Stimulated activated CD4-positive, alpha-beta T cell treated with anti-CD3 and anti-CD28 coated beads, Interleukin-12 subunit alpha, Interleukin-12 subunit beta, amount 100 ng/mL, for 4 hours (primary cell): ENCODE results near the gene SLTM.
"Not testable (repeated sequence)": the region's sequence is repeated elsewhere in the genome, so short reads cannot be mapped to it uniquely, and the experiment has no call there.

Experiments
- DNase-seq: peaks from one replicate; pipeline ENCODE4 v3.0.0-alpha.2; 2020

The SLTM gene

DNA sequence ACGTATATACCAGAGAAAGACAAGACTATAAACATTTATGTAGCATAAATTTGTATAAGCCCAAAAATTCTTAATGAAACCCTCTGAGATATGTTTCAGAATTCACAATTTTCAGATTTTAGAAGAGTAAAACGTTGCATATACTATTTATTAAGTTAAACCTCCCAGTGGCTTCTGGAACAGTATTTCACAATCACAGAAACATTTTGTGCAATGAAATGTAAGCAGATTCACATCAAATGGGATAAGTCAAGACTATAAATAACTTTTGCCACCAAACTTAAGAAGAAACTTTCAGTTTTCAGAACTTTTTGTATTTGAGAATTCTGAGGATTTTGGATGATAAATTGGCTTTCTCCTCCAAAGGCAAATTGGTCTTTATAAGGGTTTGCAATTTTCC is 9.2 kb downstream of the SLTM start:
- DNase-seq, result no peak

DNA sequence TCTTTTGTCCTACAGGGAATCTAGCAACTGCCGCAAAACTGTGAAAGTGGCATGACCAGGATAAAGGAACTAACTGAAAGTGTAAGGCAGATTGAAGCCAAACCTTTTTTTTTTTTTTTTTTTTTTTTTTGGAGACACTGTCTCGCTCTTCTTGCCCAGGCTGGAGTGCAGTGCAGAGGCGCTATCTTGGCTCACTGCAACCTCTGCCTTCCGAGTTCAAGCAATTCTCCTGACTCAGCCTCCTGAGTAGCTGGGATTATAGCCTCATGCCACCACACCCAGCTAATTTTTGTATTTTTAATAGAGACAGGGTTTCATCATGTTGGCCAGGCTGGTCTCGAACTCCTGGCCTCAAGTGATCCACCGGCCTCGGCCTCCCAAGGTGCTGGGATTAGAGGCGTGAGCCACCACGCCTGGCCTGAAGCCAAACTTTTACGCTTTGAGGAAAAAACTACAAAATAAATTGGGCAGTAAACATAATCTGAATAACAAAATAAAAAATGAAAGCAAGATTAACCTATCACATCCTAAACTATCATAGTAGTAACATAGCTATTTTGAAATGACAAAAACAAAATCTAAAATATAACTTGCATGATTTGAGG is 9.7 kb downstream of the SLTM start:
- DNase-seq, result no peak

DNA sequence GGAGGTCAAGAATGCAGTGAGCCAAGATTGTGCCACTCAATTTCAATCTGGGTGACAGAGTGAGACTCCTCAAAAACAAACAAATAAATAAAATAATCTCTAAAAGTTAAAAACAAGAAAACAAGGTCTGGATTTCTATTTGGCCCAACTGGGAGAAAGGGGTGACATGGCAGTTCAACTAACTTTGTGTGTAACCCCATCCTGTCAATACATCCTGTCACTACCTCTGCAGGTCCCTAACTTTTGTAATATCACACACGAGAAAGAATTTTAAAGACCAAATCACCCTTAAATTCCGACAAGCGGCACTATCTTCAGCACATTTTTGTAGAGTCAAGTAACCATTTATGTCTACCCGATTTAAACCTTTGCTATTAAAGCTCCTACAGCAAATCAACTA is 10.2 kb downstream of the SLTM start:
- DNase-seq, result no peak

DNA sequence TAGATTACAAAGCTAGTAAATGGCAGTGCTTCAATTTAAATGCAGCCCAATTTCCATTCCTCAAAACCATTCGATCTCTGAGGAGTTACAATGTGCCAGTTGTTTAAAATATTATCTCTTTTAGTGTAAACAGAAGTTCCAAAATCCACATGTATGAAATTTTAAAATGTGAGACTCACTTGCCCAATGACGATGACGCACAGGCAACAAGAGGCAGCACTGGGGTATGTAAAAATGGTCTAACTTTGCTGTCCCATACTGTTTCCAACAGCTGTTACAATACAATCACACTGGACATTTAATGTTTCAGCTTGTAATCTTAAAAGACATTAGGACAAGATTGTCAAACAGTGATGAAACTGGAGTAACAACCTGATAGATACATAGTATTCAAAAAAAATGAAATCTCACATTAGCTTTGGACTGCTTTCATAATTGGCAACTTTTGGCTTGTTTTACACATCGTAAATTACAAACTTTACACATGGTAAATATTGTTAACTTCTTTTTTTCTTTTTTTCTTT is 12.2 kb downstream of the SLTM start:
- DNase-seq, result no peak

DNA sequence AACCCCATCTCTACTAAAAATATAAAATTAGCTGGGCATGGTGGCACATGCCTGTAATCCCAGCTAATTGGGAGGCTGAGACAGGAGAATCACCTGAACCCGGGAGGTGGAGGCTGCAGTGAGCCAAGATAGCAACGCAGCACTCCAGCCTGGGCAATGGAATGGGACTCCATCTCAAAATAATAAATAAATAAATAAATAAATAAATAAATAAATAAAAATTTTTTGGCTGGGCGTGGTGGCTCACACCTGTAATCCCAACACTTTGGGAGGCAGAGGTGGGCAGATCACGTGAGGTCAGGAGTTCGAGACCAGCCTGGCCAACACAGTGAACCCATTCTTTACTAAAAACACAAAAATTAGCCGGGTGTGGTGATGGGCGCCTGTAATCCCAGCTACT is 13.0 kb downstream of the SLTM start:
- DNase-seq, result not testable (repeated sequence)

DNA sequence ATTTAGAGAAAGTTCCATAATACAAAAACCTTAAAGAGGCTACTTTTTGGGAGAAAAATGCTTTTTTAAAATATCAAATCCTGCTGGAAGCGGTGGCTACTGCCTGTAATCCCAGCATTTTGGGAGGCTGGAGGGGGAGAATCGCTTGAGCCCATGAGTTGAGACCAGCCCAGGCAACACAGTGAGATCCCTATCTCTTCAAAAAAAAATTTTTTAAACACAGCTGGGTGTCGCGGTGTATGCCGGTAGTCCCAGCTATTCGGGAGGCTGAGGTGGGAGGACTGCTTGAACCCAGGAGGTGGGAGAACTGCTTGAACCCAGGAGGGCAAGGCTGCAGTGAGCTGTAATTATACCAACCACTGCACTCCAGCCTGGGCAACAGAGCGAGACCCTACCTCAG is 14.2 kb downstream of the SLTM start:
- DNase-seq, result no peak

DNA sequence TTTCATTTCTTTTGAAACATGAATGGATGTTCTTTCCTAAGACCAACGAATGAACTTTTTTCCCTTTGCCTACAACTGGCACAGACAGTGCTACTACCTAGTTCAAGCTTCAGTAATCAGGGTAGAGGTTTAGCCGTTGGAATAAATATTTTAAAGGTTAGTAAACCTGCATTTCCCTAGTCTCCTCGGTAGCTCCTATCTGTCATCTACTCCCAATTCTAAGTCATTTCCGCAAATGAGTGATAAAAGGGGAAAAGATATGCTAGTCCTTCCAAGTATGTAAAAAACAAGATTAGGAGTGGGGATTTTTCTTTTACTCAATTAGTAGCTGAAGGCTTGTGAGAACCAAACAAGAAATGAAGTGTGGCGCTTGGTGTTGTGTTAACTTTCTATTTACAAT is 15.2 kb downstream of the SLTM start:
- no peak for DNase-seq

DNA sequence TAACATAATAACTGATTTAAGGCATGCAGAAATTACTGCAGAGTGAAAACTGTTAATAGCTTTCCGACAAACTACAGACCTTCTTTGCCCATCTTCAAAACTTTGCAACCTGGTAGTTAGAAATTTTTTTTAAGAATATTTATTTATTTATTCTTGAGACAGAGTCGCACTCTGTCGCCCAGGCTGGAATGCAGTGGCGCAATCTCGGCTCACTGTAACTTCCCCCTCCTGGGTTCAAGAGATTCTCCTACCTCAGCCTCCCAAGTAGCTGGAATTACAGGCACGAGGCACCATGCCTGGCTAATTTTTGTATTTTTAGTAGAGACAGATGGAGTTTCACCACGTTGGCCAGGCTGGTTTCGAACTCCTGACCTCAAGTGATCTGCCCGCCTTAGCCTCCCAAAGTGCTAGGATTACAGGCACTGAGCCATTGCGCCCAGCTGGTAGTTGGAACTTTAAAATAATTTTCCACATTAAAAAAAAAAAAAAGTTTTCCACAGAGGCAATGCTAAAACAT is 15.8 kb downstream of the SLTM start:
- not testable (repeated sequence) for DNase-seq

DNA sequence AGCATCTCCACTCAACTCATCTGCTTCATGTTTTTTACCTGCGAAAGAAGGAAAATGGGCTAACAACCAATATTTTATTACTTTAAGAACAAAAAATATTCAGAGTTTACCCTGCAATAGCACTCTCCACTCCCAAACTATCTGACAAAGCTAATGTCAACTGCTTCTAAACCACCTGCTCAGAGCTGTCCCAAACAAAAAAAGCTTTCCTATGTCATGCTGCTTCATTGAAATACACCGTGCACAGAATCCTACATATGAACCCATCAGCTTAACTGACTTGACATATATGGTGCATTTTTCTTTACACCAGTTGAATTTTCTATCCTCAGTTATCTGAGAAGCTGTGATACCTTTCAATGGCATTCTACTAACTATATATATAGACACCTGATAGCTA is 16.5 kb downstream of the SLTM start:
- no peak for DNase-seq

DNA sequence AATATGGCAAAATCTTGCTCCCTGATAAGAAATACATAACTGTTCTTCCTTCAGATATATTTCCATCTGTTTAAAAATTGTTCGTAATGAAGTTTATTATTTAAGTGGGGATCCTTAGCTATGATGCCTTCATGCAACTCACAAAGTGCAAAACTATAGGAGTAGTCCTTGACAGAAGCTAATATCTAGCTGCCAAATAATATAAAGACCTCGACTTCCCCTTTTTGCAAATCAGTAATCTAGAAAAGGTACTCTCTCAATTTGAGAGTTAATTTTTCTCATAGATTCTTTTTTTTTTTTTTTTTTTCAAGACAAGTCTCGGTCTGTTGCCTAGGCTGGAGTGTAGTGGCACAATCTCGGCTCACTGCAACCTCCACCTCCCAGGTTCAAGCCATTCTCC is 23.0 kb downstream of the SLTM start:
- no peak for DNase-seq

DNA sequence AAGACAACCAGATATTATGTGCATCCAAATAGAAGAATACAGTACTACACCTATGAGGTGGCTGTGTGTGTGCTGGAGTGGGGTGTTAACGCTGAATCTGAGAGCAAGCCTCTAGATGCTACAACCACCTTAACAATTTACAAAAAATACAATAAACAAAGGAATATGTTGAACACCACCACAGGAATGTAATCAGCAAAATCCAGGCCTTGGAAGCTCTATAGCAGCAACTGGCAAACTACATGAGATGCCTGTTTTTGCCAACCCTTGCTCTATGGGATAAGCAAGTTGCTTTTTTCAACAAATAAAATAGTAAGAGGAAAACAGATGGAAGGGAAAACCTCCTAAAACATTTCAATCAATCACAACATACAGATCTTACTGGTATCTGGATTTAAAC is 23.9 kb downstream of the SLTM start:
- DNase-seq, result no peak

DNA sequence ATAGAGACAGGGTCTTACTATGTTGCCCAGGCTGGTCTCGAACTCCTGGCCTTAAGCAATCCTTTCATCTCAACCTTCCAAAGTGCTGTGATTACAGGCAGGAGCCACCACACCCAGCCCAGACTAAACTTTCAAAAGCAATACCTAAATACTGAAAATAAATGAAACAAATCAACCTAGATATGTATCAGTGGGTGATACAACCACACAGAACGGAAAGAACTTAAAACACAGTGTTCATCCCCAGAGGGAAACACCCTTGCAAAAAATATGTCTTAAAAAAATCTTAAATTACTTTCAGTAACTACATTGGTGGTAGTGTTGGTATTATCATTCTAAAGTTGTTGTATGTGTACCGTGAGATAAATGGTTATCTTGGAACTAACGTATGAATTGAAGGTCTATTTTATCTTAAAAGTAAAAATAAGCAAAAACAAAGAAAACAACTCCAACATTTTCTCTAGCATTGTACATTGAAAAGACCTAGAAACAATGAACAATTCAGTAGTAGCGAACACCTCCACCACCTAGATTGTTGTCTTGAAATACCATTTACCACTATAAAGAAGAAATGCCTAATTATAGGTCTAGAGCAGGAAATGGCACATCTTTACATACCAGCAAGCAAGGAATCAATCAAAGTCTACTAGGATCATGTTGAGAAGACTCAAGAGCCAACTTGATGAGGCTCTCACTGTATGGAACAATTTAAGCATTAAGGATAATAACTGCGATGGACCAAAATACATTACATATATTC is 24.7 kb downstream of the SLTM start:
- DNase-seq, result no peak

DNA sequence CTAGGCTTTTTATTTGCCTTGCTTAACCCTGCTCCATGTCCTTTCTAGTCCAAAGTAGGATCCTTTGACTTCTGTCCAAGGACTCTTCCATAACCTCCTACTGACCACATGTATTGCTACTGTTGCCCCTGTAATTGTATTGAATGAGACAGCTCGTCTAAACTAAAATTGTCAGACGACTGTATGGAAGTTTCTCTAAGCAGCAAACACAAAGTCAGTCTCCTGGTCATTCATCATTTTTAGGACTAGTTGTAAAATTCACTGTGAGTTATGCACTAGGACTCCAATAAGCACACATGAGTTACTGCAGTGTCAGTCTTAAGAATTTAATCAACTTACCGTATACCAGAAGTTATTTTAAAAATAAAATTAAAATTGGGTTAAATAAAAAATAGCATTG is 32.8 kb downstream of the SLTM start:
- DNase-seq, result no peak

DNA sequence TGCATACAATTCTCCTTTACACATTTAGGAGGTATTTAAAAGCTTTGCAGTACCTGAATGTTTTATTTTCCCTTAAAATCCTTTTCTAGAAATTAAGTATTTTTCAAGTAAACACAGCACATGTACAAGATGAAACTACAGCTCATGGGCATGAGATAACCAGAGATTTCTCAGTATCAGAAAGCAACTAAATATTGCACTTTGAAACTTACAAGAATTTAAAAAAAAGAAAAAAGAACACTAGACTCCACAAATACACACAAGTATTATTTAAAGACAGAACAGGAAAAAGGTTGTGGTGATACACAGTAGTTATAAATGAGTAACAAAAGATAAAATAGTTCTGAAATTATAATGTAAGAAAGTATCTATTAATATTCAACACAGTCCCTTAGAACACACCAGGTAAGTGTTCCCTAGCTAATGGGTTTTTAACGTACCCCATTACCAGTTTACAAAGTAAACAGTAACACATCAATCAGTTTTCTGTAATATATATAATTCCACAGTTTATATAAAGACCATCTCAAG is 35.3 kb downstream of the SLTM start:
- no peak for DNase-seq

DNA sequence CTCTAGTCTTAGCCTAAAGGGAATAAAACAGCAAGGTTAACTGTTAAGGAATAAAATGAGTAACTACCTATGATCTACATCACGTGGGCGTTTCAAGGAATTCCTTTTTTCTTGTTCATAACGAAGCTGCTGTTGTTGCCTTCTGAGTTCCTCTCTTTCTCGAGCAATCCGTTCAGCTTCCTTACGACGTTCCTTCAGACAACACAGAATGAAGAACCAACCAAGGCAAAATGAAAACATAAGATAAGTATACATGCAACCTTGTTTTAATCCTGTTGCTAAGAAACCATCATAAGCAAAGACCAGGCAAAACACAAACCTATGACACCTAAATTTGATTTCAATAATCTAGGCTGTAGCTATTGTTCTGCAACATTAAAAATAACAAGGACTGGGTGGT is 44.1 kb downstream of the SLTM start:
- DNase-seq, result no peak

DNA sequence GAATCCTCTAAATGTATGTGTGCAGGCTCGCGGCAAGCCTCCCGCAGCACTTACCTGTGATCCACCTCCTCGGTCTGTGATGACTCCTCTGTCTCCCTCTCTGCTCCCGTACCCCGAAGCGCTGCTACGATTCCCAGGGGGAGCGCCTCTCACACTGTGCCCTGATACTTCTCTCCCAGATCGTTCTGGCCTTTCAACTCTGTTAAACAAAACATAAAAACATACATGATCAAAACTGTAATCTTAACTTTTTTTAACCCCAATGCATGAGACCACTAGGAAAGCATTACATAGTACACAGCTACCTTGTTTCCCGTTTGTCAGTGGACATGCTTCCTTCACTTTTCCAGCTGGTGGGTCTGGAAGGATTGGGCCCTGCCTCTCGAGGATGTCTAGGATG is 46.6 kb downstream of the SLTM start:
- no peak for DNase-seq

DNA sequence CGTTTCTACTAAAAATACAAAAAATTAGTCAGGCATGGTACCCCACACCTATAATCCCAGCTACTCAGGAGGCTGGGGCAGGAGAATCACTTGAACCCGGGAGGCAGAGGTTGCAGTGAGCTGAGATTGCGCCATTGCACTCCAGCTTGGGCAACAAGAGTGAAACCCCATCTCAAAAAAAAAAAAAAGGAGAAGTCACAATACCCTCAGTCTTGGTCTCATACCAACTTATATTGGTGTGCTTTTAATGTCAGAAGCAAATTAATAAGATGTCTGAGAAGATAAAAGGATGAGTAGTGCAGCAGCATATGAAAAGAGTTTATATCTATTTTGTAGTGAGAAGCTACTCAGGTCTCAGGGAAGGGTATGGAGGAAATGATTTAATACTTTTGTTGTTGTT is 49.6 kb downstream of the SLTM start:
- not testable (repeated sequence) for DNase-seq

DNA sequence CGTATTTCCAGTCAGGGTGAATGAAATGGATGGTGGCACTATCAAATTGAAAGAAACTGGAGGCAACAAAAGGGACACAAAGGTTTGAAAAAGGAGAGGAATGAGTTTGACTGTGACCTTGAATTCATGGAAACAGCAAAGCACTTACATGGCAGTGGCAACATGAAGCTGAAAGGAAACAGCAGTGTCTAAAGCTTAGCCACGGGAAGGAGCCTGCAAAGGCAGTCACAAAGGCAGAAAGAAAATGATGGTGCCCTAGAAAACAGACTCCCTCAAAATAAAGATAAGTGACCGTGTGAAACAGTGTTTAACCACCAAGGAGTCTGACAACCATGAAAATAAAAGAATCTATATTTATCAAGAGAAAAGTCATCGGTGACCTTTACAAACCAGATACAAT is 51.2 kb downstream of the SLTM start:
- DNase-seq, result no peak

DNA sequence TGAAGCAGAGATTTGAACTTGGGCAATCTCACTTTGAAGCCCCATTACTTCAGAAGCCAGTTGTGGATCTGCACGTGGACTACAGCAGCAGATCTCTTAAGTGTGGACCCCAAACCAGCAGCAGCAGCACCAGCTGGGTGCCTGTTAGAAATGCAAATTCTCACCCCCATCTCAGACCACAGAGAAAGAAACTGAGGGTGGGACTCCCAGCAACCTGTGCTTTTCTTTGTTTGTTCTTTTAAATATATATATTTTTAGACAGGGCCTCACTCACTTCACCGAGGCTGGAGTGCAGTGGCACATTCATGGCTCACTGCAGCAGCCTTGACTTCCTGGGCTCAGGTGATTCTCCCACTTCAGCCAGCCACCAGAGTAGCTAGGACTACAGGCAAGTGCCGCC is 53.2 kb downstream of the SLTM start:
- DNase-seq, result no peak

DNA sequence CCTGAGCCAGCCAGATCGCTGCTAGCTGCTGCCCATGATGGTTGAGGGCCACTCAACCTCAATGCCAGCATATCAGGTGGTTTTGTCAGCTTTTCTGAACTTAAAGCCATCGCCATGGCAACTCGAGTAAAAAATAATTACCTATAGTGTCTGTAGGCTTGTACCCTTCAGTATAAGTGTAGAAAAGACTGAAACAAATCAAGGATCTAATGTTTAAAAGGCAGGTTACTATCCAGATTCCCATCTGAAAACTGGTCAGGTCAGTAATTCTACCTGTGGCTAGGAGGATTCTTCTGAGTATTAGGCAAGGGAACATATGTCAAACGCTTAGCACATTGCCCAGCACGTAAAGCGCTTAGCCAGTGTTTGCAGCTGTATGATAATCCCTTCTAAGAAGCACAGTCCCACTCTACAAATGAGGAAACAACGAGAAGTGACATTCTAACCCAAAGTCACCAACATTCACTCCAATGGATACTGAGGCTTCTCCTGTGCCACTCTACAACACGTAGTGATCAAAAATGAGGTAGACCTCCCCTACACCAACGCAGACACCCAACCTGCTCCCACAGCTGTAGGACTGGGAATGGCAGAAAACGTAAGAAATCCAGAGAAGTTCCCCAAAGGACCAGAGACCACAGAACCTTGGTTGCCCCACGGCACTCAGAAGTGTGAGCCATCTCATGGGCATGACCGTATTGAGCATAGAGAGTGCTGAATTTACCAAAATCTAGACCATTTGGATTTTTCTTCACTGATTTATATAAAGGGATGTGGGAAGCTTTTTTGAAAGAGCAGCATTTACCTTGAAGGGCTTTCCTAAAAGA is 55.3 kb downstream of the SLTM start:
- no peak for DNase-seq

DNA sequence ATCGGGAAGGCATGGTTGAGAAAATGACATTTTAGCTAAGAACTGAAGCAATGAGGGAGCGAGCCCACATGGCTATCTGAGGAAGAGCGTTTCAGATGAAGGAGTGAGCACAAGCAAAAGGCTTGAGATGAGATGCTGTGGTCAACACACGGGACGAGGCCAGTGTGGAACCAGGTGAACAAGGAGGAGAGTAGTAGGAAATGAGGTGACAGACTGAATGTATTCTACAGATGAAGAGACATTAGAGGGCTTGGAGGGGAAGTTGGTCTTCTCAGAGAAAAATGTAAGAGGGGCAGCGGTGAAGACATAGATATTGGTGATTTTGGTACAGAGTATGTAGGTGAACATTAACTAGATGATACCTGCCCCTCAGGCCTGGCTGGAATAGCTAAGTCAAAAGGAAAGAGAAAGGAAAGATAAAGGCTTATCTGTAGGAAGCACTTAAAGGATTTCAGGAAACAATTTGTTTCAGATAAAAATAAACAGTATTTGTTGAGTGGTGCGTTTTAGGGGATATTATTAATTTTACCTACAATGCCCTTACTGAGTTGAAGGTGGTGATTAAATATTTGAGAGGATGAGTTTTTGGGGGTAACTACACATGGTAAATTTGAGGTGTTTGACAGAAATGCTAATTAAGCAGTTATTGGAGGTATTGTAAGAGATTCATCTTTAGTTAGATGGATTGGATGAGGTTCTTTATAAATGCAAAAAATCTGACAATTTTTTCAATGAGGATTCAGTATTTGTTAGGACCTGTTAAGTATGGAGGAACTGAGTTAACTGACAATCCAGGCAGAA is 57.0 kb downstream of the SLTM start:
- no peak for DNase-seq

DNA sequence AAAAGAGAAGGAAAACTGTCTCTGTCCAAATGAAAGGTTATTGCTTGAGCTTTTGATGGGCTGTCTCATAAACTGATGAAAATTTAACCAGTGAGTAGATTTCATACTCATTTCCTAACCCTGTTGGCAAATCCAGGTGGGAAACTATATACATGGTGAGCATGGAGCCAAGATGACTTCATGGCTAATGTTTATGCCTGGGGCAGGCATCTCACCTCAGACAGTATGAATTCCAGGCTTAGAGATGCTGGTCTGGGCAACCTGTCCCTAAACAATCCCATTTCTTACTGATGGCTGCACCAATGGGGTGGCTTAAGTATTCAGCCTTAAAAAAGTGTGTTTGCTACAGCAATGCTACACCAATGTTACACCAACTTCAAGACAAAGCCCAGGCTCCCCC is 58.1 kb downstream of the SLTM start:
- DNase-seq, result no peak

DNA sequence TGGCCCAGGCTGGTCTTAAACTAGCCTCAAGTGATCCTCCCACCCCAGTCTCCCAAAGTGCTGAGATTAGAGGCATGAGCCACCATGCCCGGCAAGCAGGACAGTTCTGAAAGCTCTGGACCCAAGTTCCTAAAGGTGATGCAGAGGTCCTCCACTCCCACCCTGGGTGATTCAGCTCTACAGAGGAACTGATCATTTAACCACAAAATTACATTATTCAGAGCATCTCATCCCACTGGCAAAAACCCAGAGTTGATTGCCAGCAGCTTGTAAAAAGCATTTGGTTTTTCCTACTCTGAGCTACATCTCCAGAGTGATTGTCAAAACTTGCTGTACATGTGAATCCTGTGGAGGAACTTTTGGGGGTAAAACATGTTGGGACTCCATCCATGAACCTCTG is 60.2 kb downstream of the SLTM start:
- no peak for DNase-seq
